ENCODE measurements around the gene POU2F3.
A peak's percentile ranks its signal among the peaks of the same experiment; 100 is the strongest.

POU2F3 gene

DNA sequence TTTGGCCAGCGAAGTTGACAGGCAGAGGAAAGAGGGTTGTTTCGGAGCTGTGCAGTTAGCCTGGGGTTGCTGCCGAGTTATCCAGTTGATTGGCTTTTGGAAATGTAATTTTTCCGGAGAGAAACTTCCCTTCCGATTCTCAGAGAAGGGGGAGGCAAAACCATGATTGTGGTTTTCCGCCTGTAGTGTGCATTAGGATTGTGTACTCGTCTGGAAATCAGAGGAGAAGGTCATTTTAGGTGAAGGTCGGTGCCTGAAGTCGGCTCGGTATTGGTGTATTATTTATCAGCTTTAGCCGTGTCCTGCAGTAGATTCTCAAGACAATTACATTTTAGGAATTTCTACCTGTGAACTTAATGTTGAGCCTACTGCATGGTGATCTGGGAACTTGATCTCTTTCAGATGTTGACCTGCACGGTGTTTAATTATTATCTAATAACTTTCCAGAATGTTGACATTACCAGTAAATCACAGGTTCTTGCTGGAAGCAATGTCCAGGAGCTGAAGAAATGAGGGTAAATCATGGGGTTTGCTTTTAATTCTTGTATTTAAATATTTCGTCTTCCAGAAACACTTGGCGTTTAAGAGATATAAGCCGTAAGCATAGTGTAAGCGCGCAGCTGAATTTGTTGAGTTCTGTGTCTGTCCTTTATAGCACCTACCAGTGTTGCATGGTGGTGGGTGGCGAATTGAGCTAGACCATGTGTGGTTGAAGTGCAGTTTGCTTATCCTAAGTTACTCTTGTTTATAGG, 97.6 kb downstream of the POU2F3 start:
- TF ChIP-seq ZFX (IDR thresholded peaks at IDR 0.05) = no peak
- TF ChIP-seq, protein P1, sequence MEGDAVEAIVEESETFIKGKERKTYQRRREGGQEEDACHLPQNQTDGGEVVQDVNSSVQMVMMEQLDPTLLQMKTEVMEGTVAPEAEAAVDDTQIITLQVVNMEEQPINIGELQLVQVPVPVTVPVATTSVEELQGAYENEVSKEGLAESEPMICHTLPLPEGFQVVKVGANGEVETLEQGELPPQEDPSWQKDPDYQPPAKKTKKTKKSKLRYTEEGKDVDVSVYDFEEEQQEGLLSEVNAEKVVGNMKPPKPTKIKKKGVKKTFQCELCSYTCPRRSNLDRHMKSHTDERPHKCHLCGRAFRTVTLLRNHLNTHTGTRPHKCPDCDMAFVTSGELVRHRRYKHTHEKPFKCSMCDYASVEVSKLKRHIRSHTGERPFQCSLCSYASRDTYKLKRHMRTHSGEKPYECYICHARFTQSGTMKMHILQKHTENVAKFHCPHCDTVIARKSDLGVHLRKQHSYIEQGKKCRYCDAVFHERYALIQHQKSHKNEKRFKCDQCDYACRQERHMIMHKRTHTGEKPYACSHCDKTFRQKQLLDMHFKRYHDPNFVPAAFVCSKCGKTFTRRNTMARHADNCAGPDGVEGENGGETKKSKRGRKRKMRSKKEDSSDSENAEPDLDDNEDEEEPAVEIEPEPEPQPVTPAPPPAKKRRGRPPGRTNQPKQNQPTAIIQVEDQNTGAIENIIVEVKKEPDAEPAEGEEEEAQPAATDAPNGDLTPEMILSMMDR (conservative IDR thresholded peaks at IDR 0.05) = no peak
- H3K27ac ChIP-seq = peak overlapping the region; percentile 94

DNA sequence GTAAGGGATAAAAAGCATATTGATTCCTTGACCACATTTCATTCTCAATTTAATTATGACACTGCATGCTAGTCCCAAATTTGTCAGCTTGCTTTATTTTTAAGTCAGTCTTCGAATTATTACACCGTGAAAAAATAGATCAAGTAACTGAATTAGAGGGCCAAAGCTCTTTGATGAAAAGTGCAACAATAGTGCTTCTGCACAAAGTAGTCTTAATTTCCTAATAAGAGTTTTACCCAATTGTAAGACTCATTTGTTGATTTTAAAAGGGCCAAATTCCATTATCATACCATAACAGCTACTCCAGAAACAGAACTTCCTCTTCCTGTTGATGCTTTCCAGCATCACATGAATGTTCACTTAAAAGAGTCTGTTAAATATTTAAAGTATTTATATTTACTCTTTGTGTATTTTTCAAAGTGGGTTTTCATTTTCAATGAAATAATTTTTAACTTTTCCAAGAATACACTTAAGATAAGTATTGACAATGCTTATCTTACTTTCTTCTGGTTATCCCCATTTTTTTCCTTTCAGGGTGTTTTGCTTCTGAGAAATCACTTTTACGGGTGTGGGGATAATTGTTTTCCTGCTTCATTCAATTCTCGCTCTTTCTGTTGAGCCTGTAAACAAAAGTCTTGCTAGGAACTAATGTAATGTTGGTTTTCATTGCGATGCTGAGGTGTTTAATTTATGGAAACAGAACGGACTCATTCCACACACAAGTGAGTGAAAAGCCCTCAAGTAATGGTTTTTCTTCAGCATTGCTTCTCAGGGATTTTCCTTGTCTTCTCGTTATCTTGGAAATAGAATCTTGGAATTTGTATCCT, 98.4 kb downstream of the POU2F3 start:
- peak overlapping the region; percentile 94; the same call in 1 of the 2 replicates for H3K27ac ChIP-seq
- TF ChIP-seq, protein P1 (conservative IDR thresholded peaks at IDR 0.05) = no peak
- TF ChIP-seq ZFX (IDR thresholded peaks at IDR 0.05) = no peak

DNA sequence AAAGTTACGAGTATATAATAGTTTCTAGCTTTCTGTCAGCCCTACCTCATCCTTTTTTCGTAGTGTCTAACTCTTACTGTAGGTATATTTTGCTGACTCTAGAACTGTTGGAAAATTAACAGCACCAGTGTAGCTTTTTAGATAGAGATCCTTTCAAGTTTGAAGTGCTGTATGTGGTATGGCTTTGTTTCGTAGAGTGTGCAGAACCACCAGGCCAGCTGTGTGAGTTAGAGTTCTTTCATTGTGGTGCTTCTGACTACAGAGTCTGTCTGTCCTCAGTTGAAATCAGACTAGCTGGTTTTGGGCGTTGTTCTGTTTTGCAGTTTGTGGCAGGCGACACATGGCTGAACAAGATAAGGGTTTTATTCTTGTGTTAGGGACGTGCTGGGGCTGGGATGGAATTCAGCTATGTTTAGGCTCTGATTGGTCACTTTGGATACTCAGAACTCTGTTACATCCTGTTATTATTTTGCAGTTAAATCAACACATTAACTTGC, 99.5 kb downstream of the POU2F3 start:
- TF ChIP-seq ZFX (IDR thresholded peaks at IDR 0.05) = no peak
- TF ChIP-seq, protein P1 (conservative IDR thresholded peaks at IDR 0.05) = no peak
- H3K27ac ChIP-seq = no peak overlapping the region

DNA sequence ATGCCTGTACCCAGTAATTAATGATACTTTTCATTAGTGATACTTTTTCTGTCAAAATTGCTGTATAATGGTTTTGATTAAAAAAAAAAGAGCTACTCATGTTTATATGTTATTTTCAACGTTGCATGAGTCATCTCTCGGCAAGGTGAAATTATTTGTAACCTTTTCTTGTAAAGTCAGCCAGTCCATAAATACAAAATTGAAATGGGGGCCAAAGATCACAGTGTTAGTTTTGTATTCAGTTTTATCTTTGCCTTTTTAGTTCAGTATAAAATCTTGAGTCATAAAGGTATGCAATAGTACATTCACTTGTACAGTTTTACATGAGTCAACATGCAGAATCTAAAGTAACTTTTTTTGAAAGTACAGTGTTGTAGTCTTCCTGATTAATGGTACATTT, 100.6 kb downstream of the POU2F3 start:
- TF ChIP-seq, protein P1 (conservative IDR thresholded peaks at IDR 0.05) = no peak
- no peak for TF ChIP-seq ZFX (IDR thresholded peaks at IDR 0.05)
- H3K27ac ChIP-seq = no peak overlapping the region

DNA sequence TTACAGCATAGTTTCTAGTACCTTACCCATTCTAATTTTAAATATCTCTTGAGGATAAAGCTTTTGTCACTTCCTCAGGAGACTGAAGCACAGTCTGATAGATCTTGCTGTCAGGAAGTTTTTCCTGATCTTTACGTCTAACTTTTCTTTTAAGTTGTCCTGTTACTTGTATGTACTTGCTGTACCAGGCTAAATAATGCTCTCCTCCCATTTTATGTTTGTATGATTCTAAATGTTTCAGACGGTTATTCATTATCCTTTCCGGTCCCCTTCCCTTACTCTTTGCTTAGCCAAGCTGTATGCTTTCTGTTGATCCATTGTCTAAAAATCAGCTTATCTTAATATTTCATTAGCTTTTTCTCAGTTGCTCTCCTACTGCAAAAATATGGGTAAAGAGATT, 102.3 kb downstream of the POU2F3 start:
- TF ChIP-seq ZFX (IDR thresholded peaks at IDR 0.05) = no peak
- TF ChIP-seq, protein P1 (conservative IDR thresholded peaks at IDR 0.05) = no peak
- H3K27ac ChIP-seq = no peak overlapping the region

DNA sequence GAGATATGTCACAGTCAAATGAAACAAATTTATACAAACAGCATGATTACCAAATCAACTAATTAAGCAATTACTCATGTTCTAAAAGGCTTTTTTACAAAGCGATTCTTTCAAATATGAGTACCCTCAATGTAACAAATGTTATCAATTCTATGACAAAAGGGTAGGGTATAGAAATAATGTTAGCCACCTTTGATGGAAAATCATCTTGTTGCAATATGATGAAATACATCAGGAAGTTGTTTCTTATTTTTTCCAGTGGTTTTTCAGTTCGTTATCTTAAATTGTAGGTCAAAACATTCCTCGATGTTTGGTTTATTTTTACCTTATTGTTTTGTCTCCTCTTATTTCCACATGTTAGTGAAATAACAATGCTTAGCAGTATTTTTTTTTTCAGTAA, 102.7 kb downstream of the POU2F3 start:
- TF ChIP-seq, protein P1 (conservative IDR thresholded peaks at IDR 0.05) = no peak
- TF ChIP-seq ZFX (IDR thresholded peaks at IDR 0.05) = no peak
- H3K27ac ChIP-seq = no peak overlapping the region

DNA sequence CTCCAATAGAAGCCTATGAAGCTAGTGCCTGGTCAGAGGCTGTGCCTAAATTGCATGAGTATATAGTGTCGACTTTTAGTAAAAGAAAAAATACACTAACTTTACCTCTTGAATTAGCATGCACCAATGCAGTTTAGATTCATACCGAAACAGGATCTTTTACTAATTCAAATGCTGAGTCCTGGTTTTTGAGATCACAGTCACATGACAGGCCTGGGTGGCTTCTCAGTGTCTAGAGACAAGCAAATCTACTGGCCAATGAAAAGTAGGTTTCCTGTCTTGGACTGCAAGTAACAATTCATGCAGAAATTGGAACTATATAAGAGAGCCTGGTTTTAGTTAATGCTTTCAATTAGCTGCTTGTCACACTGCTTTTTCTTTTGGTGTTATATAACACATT, 103.5 kb downstream of the POU2F3 start:
- no peak overlapping the region for H3K27ac ChIP-seq
- TF ChIP-seq, protein P1 (conservative IDR thresholded peaks at IDR 0.05) = no peak
- TF ChIP-seq ZFX (IDR thresholded peaks at IDR 0.05) = no peak

All from C4-2B (cell line).